Measurements from ENCODE around the gene SMAD5. TPM values are rescaled to one million over a fixed set of nuclear protein-coding genes. Genes with fewer than 3 reads are reported as not detected.
A peak's percentile ranks its signal among the peaks of the same experiment; 100 is the strongest.

The SMAD5 gene
- total RNA-seq, 3 donors from 2014 or later: 45.6 to 63.7 (median 52.4) TPM

- Histone ChIP-seq H3K27me3 (no peaks in the 10 kb centered on the region), H3K36me3 (no peaks in the 10 kb centered on the region), H3K4me1 (no peaks in the 10 kb centered on the region), H3K4me3 (no peak overlapping the region), H3K9me3 (no peaks in the 10 kb centered on the region), H3K27ac (peak overlapping the region; percentile 15 to 25)
- peak in 1 of 2 donors; percentile 59 for DNase-seq (ENCODE audit: low spot score in 2 of 2)
- intact Hi-C loops (cut with DNase I; ENCODE audit: low total_unique reads): no loop called here
- no peak for TF ChIP-seq POLR2A (IDR thresholded peaks at IDR 0.05)
- TF ChIP-seq POLR2AphosphoS5 (IDR thresholded peaks at IDR 0.05): no peak
- TF ChIP-seq CTCF (IDR thresholded peaks at IDR 0.05): no peak
These were observed 24.4 kb upstream of the SMAD5 start for GRCh38 chr5:136108180-136108611.

- H3K36me3 ChIP-seq: no peaks in the 10 kb centered on the region
- no peaks in the 10 kb centered on the region for H3K4me1 ChIP-seq
- TF ChIP-seq POLR2AphosphoS5 (IDR thresholded peaks at IDR 0.05) (no peak), POLR2A (IDR thresholded peaks at IDR 0.05) (no peak), CTCF (IDR thresholded peaks at IDR 0.05) (no peak)
- peak overlapping the region; percentile 22 to 44 for H3K27ac ChIP-seq
- H3K27me3 ChIP-seq: no peaks in the 10 kb centered on the region
- H3K4me3 ChIP-seq: no peak overlapping the region
- intact Hi-C loops (cut with DNase I; ENCODE audit: low total_unique reads): no loop called here
- DNase-seq (ENCODE audit: low spot score in 2 of 2): no peak
- H3K9me3 ChIP-seq: no peaks in the 10 kb centered on the region
These were observed 23.9 kb upstream of the SMAD5 start for GRCh38 chr5:136108766-136109165.

GRCh38 chr5:136109453-136110135 is 23.1 kb upstream of the SMAD5 start:
- Histone ChIP-seq H3K9me3 (no peaks in the 10 kb centered on the region), H3K27me3 (no peaks in the 10 kb centered on the region), H3K36me3 (no peaks in the 10 kb centered on the region), H3K4me3 (no peak overlapping the region), H3K27ac (peak overlapping the region; percentile 22 to 44), H3K4me1 (no peaks in the 10 kb centered on the region)
- TF ChIP-seq POLR2A (IDR thresholded peaks at IDR 0.05) (no peak), POLR2AphosphoS5 (IDR thresholded peaks at IDR 0.05) (no peak), CTCF (IDR thresholded peaks at IDR 0.05) (no peak)
- no peak for DNase-seq (ENCODE audit: low spot score in 2 of 2)
- intact Hi-C loops (cut with DNase I; ENCODE audit: low total_unique reads): no loop called here

- TF ChIP-seq POLR2AphosphoS5 (IDR thresholded peaks at IDR 0.05) (no peak), CTCF (IDR thresholded peaks at IDR 0.05) (no peak), POLR2A (IDR thresholded peaks at IDR 0.05) (no peak)
- Histone ChIP-seq H3K4me3 (no peak overlapping the region), H3K27me3 (no peaks in the 10 kb centered on the region), H3K9me3 (no peaks in the 10 kb centered on the region), H3K27ac (no peak overlapping the region), H3K4me1 (no peaks in the 10 kb centered on the region), H3K36me3 (no peaks in the 10 kb centered on the region)
- no peak for DNase-seq (ENCODE audit: low spot score in 2 of 2)
- intact Hi-C loops (cut with DNase I; ENCODE audit: low total_unique reads): no loop called here
These were observed 19.0 kb upstream of the SMAD5 start for GRCh38 chr5:136113606-136114005.

- intact Hi-C loops (cut with DNase I; ENCODE audit: low total_unique reads): no loop called here
- no peaks in the 10 kb centered on the region for H3K27me3 ChIP-seq
- no peak overlapping the region for H3K4me3 ChIP-seq
- no peaks in the 10 kb centered on the region for H3K36me3 ChIP-seq
- TF ChIP-seq POLR2A (IDR thresholded peaks at IDR 0.05) (no peak), POLR2AphosphoS5 (IDR thresholded peaks at IDR 0.05) (no peak), CTCF (IDR thresholded peaks at IDR 0.05) (no peak)
- no peak overlapping the region for H3K27ac ChIP-seq
- H3K4me1 ChIP-seq: no peaks in the 10 kb centered on the region
- H3K9me3 ChIP-seq: no peaks in the 10 kb centered on the region
- no peak for DNase-seq (ENCODE audit: low spot score in 2 of 2)
These were observed 18.1 kb upstream of the SMAD5 start for GRCh38 chr5:136114414-136115125.
